ENCODE measurements around the gene SERPINE3. TPM values are rescaled to one million over a fixed set of nuclear protein-coding genes. Genes with fewer than 3 reads are reported as not detected.

Gene SERPINE3
- total and polyA plus RNA-seq, 2 donors from 2014 or later: not detected

- no peak overlapping the region for H3K9ac ChIP-seq (ENCODE audit: low read length in 3 of 3)
- H3K27ac ChIP-seq (ENCODE audit: low read depth in 2 of 2, low read length in 2 of 2): no peak overlapping the region
- intact Hi-C loops (cut with DNase I): no loop called here
- no peaks in the 10 kb centered on the region for H3K9me3 ChIP-seq (ENCODE audit: control insufficient read depth in 2 of 3, insufficient read depth in 1 of 3, low read length in 3 of 3)
- no peak for FAIRE-seq
- TF ChIP-seq CTCF (IDR thresholded peaks at IDR 0.05; ENCODE audit: borderline replicate concordance, extremely low read depth, insufficient read depth): no peak
- DNase-seq: no peak
- H3K36me3 ChIP-seq (ENCODE audit: control insufficient read depth in 2 of 3, insufficient read depth in 3 of 3, low read length in 3 of 3): no peaks in the 10 kb centered on the region
- H3K4me1 ChIP-seq (ENCODE audit: control insufficient read depth in 2 of 3, insufficient read depth in 2 of 3, low read depth in 1 of 3, low read length in 3 of 3): no peaks in the 10 kb centered on the region
- no peaks in the 10 kb centered on the region for H3K27me3 ChIP-seq (ENCODE audit: control insufficient read depth, insufficient read depth, low read length)
- H3K4me3 ChIP-seq (ENCODE audit: low read length in 3 of 3): no peak overlapping the region
Measured at GRCh38 chr13:51297556-51297955, 41.9 kb upstream of the SERPINE3 start.

- Histone ChIP-seq H3K27ac (ENCODE audit: low read depth in 2 of 2, low read length in 2 of 2) (no peak overlapping the region), H3K4me1 (ENCODE audit: control insufficient read depth in 2 of 3, insufficient read depth in 2 of 3, low read depth in 1 of 3, low read length in 3 of 3) (no peaks in the 10 kb centered on the region), H3K9ac (ENCODE audit: low read length in 3 of 3) (no peak overlapping the region), H3K36me3 (ENCODE audit: control insufficient read depth in 2 of 3, insufficient read depth in 3 of 3, low read length in 3 of 3) (no peaks in the 10 kb centered on the region), H3K27me3 (ENCODE audit: control insufficient read depth, insufficient read depth, low read length) (no peaks in the 10 kb centered on the region), H3K9me3 (ENCODE audit: control insufficient read depth in 2 of 3, insufficient read depth in 1 of 3, low read length in 3 of 3) (no peaks in the 10 kb centered on the region), H3K4me3 (ENCODE audit: low read length in 3 of 3) (no peak overlapping the region)
- intact Hi-C loops (cut with DNase I): no loop called here
- DNase-seq (peak in 1 of 5 donors; percentile 24), FAIRE-seq (no peak)
- TF ChIP-seq CTCF (IDR thresholded peaks at IDR 0.05; ENCODE audit: borderline replicate concordance, extremely low read depth, insufficient read depth): no peak
Measured at GRCh38 chr13:51298812-51299211, 40.7 kb upstream of the SERPINE3 start.

- Histone ChIP-seq H3K36me3 (ENCODE audit: control insufficient read depth in 2 of 3, insufficient read depth in 3 of 3, low read length in 3 of 3) (no peaks in the 10 kb centered on the region), H3K27ac (ENCODE audit: low read depth in 2 of 2, low read length in 2 of 2) (no peak overlapping the region), H3K4me3 (ENCODE audit: low read length in 3 of 3) (no peak overlapping the region), H3K4me1 (ENCODE audit: control insufficient read depth in 2 of 3, insufficient read depth in 2 of 3, low read depth in 1 of 3, low read length in 3 of 3) (no peaks in the 10 kb centered on the region), H3K9me3 (ENCODE audit: control insufficient read depth in 2 of 3, insufficient read depth in 1 of 3, low read length in 3 of 3) (no peaks in the 10 kb centered on the region), H3K27me3 (ENCODE audit: control insufficient read depth, insufficient read depth, low read length) (no peaks in the 10 kb centered on the region), H3K9ac (ENCODE audit: low read length in 3 of 3) (no peak overlapping the region)
- FAIRE-seq (no peak), DNase-seq (no peak)
- TF ChIP-seq CTCF (IDR thresholded peaks at IDR 0.05; ENCODE audit: borderline replicate concordance, extremely low read depth, insufficient read depth): no peak
- intact Hi-C loops (cut with DNase I): no loop called here
Measured at GRCh38 chr13:51303063-51303552, 36.4 kb upstream of the SERPINE3 start.

- intact Hi-C loops (cut with DNase I): no loop called here
- no peaks in the 10 kb centered on the region for H3K36me3 ChIP-seq (ENCODE audit: control insufficient read depth in 2 of 3, insufficient read depth in 3 of 3, low read length in 3 of 3)
- no peak overlapping the region for H3K9ac ChIP-seq (ENCODE audit: low read length in 3 of 3)
- DNase-seq (no peak), FAIRE-seq (no peak)
- H3K4me3 ChIP-seq (ENCODE audit: low read length in 3 of 3): no peak overlapping the region
- no peaks in the 10 kb centered on the region for H3K27me3 ChIP-seq (ENCODE audit: control insufficient read depth, insufficient read depth, low read length)
- no peaks in the 10 kb centered on the region for H3K9me3 ChIP-seq (ENCODE audit: control insufficient read depth in 2 of 3, insufficient read depth in 1 of 3, low read length in 3 of 3)
- TF ChIP-seq CTCF (IDR thresholded peaks at IDR 0.05; ENCODE audit: borderline replicate concordance, extremely low read depth, insufficient read depth): no peak
- H3K4me1 ChIP-seq (ENCODE audit: control insufficient read depth in 2 of 3, insufficient read depth in 2 of 3, low read depth in 1 of 3, low read length in 3 of 3): no peaks in the 10 kb centered on the region
- no peak overlapping the region for H3K27ac ChIP-seq (ENCODE audit: low read depth in 2 of 2, low read length in 2 of 2)
Measured at GRCh38 chr13:51303882-51304281, 35.6 kb upstream of the SERPINE3 start.
